Measurements from ENCODE around the gene CYP27B1. TPM values are rescaled to one million over a fixed set of nuclear protein-coding genes. Genes with fewer than 3 reads are reported as not detected.

The CYP27B1 gene
- total and polyA plus RNA-seq, 10 of the 15 experiments (the other 5 are each of a cell fraction or from before 2014, with no cell fraction given), result 0.10 to 2.7 (median 1.1) TPM

DNA sequence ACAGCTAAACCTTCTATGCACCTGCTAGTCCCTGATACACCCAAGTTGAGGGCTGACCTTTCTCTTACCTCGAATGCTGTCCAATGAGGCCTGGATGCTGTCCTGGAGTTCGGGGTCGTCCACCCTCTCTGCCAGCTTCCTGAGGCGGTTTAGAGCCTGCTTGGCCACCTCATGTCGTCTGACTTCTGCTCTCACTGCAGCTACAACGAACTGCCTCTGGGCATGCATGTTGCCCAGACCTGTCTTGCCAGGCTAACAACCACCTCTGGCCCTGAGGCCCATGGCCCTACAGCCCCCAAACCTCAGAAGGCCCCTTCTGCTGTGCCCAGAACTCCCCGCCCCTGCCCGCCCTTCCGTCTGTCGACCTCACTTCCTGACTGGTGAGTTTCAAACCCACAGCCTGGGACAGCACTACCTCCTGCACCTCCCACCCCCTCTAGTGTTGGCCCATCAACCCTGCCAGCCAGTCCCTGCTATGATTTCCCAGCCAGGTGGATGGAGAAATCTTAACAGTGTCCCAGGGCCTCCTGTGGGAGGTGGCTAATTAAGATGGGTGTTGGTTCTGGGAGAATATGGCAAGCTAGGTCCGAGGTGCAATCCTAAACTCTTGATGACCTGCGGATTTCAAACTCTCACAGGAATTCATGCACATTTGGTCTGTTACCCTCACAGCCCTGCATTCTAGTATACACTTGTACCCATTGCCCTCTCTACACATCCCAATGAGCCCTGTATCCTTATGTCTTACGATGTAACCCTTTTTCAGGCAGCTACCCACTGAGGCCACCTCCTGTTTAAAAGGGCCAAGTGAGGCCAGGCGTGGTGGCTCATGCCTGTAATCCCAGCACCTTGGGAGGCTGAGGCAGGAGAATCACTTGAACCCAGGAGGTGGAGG lies 24.8 kb downstream of the CYP27B1 start:
- ATAC-seq (peak; percentile 80), DNase-seq (ENCODE audit: low read depth, low spot score) (no peak), FAIRE-seq (peak; percentile 80)
- peaks cover 23% of the 10 kb centered on the region for H3K4me1 ChIP-seq (ENCODE audit: control insufficient read depth, insufficient read depth, low read length)
- SMC1A ChIA-PET (ENCODE audit: uncharacterized antibody, unreplicated experiment), result interaction anchor here (0.5 to 2.1 kb wide), 13 partner anchors 8 to 283 kb away, joined by 3 to 16 read pairs (median 4); partner anchors contain the start of gene OS9
- peak overlapping the region; percentile 92 for H3K4me3 ChIP-seq
- CTCF ChIA-PET, result interaction anchor here (0.8 to 3.8 kb wide), 21 partner anchors 8 to 283 kb away, joined by 3 to 22 read pairs (median 4); partner anchors contain the start of genes GLI1 and OS9
- RAD21 ChIA-PET (ENCODE audit: unreplicated experiment), result interaction anchor here (0.6 to 2.4 kb wide), 9 partner anchors 8 to 284 kb away, joined by 3 to 13 read pairs (median 5); partner anchors contain the start of genes CDK4 and OS9
- no peaks in the 10 kb centered on the region for H3K27me3 ChIP-seq (replicated peaks in 1 of 2; ENCODE audit: control insufficient read depth in 2 of 2, insufficient read depth in 2 of 2, low read length in 1 of 2)
- no peaks in the 10 kb centered on the region for H3K9me3 ChIP-seq (replicated peaks; ENCODE audit: control insufficient read depth, insufficient read depth, low read length)
- peak overlapping the region; percentile 55 for H3K9ac ChIP-seq (ENCODE audit: control insufficient read depth, insufficient read depth, low read length)
- no peaks in the 10 kb centered on the region; a peak in 1 of 4 replicates for H3K36me3 ChIP-seq (ENCODE audit: control insufficient read depth in 2 of 2, insufficient read depth in 2 of 2, low read length in 1 of 2)
- H3K79me2 ChIP-seq (ENCODE audit: control insufficient read depth, insufficient read depth, low read length), result peaks cover 25% of the 10 kb centered on the region
- H3K27ac ChIP-seq (ENCODE audit: control insufficient read depth, insufficient read depth), result peak overlapping the region; percentile 57
- in situ Hi-C loops (cut with MboI) (no loop called here), intact Hi-C loops (cut with micrococcal nuclease; ENCODE audit: unreplicated experiment) (loop anchor here (1.0 to 2.0 kb wide), 2 partner anchors 47 to 159 kb away; partner anchors contain the start of gene OS9)
- no TSS peak for BruUV-seq (replicated peaks)
- peak overlapping the region; percentile 38 for H2AFZ ChIP-seq (ENCODE audit: control insufficient read depth, low read depth, low read length)
- no peaks in the 10 kb centered on the region for H4K20me1 ChIP-seq (ENCODE audit: control insufficient read depth, insufficient read depth)
- POLR2A ChIA-PET, result interaction anchor here (0.5 to 2.2 kb wide), 5 partner anchors 8 to 30 kb away, joined by 3 to 18 read pairs (median 3); partner anchors contain the start of genes CDK4, EEF1AKMT3 and METTL1
- peak overlapping the region; percentile 64 for H3K4me2 ChIP-seq (ENCODE audit: control insufficient read depth, insufficient read depth)
- WGBS (ENCODE audit: insufficient coverage, insufficient replicate concordance, low lambda C conversion rate, missing lambda C conversion rate), result 4% methylated on average over 14 of the region's 14 CpGs
- TF ChIP-seq ASH2L (IDR thresholded peaks at IDR 0.05; ENCODE audit: borderline replicate concordance, low read depth) (no peak), RAD21 (IDR thresholded peaks at IDR 0.05; ENCODE audit: insufficient read depth, low read depth, low read length) (peak; percentile 54), MXI1 (IDR thresholded peaks at IDR 0.05; ENCODE audit: low read depth, low read length) (peak; percentile 33; the same call in 1 of the 2 replicates), CREB1 (IDR thresholded peaks at IDR 0.05; ENCODE audit: low read depth) (peak; percentile 60; the same call in 1 of the 2 replicates), PAX5 (IDR thresholded peaks at IDR 0.05; ENCODE audit: borderline replicate concordance, low read depth, low read length) (0 out of 2 replicates have a peak, but pooled peaks have one; percentile 4), RFX5 (IDR thresholded peaks at IDR 0.05; ENCODE audit: low read depth, low read length) (no peak), WRNIP1 (IDR thresholded peaks at IDR 0.05; ENCODE audit: borderline replicate concordance, low read depth, low read length) (0 out of 2 replicates have a peak, but pooled peaks have one; percentile 40), NBN (IDR thresholded peaks at IDR 0.05) (peak; percentile 29; the same call in 1 of the 2 replicates), ZNF217 (IDR thresholded peaks at IDR 0.05) (0 out of 2 replicates have a peak, but pooled peaks have one; percentile 31), HDGF (IDR thresholded peaks at IDR 0.05) (0 out of 2 replicates have a peak, but pooled peaks have one; percentile 62), SUPT20H (IDR thresholded peaks at IDR 0.05; ENCODE audit: borderline replicate concordance, control insufficient read depth, low read depth, low read length) (no peak), POLR2A (IDR thresholded peaks at IDR 0.05; ENCODE audit: low read depth, low read length) (peak; percentile 59), SMC3 (IDR thresholded peaks at IDR 0.05; ENCODE audit: borderline replicate concordance, low read length) (peak; percentile 41; the same call in 1 of the 2 replicates), IKZF1 (conservative IDR thresholded peaks at IDR 0.05) (0 out of 2 replicates have a peak, but pooled peaks have one; percentile 14), NFIC (IDR thresholded peaks at IDR 0.05; ENCODE audit: low read depth, low read length) (no peak), NFYA (IDR thresholded peaks at IDR 0.05; ENCODE audit: borderline replicate concordance, low read depth, low read length) (no peak)
- TF ChIP-seq, protein P1, sequence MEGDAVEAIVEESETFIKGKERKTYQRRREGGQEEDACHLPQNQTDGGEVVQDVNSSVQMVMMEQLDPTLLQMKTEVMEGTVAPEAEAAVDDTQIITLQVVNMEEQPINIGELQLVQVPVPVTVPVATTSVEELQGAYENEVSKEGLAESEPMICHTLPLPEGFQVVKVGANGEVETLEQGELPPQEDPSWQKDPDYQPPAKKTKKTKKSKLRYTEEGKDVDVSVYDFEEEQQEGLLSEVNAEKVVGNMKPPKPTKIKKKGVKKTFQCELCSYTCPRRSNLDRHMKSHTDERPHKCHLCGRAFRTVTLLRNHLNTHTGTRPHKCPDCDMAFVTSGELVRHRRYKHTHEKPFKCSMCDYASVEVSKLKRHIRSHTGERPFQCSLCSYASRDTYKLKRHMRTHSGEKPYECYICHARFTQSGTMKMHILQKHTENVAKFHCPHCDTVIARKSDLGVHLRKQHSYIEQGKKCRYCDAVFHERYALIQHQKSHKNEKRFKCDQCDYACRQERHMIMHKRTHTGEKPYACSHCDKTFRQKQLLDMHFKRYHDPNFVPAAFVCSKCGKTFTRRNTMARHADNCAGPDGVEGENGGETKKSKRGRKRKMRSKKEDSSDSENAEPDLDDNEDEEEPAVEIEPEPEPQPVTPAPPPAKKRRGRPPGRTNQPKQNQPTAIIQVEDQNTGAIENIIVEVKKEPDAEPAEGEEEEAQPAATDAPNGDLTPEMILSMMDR (IDR thresholded peaks at IDR 0.05 in 2 of 3, conservative IDR thresholded peaks at IDR 0.05 in 1 of 3; ENCODE audit: control insufficient read depth in 2 of 3, extremely low read depth in 1 of 3, insufficient read depth in 1 of 3, low read depth in 3 of 3, low read length in 3 of 3), result peak; percentile 69 to 81 (median 76)
- TF ChIP-seq, protein P2, sequence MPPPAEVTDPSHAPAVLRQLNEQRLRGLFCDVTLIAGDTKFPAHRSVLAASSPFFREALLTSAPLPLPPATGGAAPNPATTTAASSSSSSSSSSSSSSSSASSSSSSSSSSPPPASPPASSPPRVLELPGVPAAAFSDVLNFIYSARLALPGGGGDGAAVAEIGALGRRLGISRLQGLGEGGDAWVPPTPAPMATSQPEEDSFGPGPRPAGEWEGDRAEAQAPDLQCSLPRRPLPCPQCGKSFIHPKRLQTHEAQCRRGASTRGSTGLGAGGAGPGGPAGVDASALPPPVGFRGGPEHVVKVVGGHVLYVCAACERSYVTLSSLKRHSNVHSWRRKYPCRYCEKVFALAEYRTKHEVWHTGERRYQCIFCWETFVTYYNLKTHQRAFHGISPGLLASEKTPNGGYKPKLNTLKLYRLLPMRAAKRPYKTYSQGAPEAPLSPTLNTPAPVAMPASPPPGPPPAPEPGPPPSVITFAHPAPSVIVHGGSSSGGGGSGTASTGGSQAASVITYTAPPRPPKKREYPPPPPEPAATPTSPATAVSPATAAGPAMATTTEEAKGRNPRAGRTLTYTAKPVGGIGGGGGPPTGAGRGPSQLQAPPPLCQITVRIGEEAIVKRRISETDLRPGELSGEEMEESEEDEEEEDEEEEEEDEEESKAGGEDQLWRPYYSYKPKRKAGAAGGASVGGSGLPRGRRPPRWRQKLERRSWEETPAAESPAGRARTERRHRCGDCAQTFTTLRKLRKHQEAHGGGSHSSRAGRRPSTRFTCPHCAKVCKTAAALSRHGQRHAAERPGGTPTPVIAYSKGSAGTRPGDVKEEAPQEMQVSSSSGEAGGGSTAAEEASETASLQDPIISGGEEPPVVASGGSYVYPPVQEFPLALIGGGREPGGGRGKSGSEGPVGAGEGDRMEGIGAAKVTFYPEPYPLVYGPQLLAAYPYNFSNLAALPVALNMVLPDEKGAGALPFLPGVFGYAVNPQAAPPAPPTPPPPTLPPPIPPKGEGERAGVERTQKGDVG (CRISPR knock-in tag; IDR thresholded peaks at IDR 0.05), result no peak

Data from GM12878 (cell line).